Vagina (tissue), 2 donors: ENCODE measurements around the gene INO80C. TPM values are rescaled to one million over a fixed set of nuclear protein-coding genes. Genes with fewer than 3 reads are reported as not detected.

Experiments
- DNase-seq, 2 donors: peaks; one replicate each; pipeline ENCODE4 v3.0.0-alpha.2; 2017; ENCODE audit errors: extremely low spot score in 2 of 2
- H3K27ac ChIP-seq: fragments of 200-600 bp; sonication (generic); one replicate; pipeline ENCODE4 v1.5.1; 2019
- H3K27me3 ChIP-seq: fragments of 200-600 bp; sonication (generic); one replicate; pipeline ENCODE4 v1.5.1; 2019
- H3K36me3 ChIP-seq, 2 donors: fragments of 200-600 bp; sonication (generic); one replicate each; pipeline ENCODE4 v1.5.1; 2017 to 2019
- H3K4me1 ChIP-seq: fragments of 200-600 bp; sonication (generic); one replicate; pipeline ENCODE4 v1.5.1; 2019
- H3K4me3 ChIP-seq, 2 donors: fragments of 200-600 bp; sonication (generic); 1 replicate in 1 of 2; 2 replicates in 1 of 2; pipeline ENCODE4 v1.5.1; 2016 to 2019
- H3K9me3 ChIP-seq: fragments of 200-600 bp; sonication (generic); one replicate; pipeline ENCODE4 v1.5.1; 2019
- POLR2A ChIP-seq, 2 donors: fragments of 450-650 bp; IDR thresholded peaks; one replicate each; pipeline ENCODE4 v1.6.1; 2017; ENCODE audit warnings: antibody characterized with exemption in 2 of 2, mild to moderate bottlenecking in 2 of 2, moderate library complexity in 2 of 2
- POLR2AphosphoS5 ChIP-seq, 2 donors: sonication (generic); formaldehyde crosslinking; IDR thresholded peaks; one replicate each; pipeline ENCODE4 v1.9.0; 2017; ENCODE audit warnings: antibody characterized with exemption in 2 of 2, mild to moderate bottlenecking in 2 of 2, low read depth in 1 of 2; ENCODE audit not compliant: insufficient read depth in 1 of 2
- intact Hi-C: fragments of 100-400 bp; cut with DNase I; formaldehyde crosslinking; loops from one replicate; pipeline ENCODE4 v1.15.1; 2023
- total RNA-seq: library from RNA; depleted of rRNA; stranded (reverse); fragments of >200 nt; gene quantifications from one replicate; pipeline ENCODE4 v1.2.3, GENCODE V29; 2016
- TF ChIP-seq, protein P1 (sequence below), 3 experiments: fragments of 450-650 bp in 2 of 3; fragments of 200-600 bp in 1 of 3; sonication (generic) in 1 of 3; IDR thresholded peaks; one replicate each; pipeline ENCODE4 v1.5.1; 2017 to 2019; ENCODE audit warnings: antibody characterized with exemption in 3 of 3, mild to moderate bottlenecking in 2 of 3, moderate library complexity in 2 of 3

The INO80C gene
- total RNA-seq, 1 donor from 2014 or later: 21.1 TPM

DNA sequence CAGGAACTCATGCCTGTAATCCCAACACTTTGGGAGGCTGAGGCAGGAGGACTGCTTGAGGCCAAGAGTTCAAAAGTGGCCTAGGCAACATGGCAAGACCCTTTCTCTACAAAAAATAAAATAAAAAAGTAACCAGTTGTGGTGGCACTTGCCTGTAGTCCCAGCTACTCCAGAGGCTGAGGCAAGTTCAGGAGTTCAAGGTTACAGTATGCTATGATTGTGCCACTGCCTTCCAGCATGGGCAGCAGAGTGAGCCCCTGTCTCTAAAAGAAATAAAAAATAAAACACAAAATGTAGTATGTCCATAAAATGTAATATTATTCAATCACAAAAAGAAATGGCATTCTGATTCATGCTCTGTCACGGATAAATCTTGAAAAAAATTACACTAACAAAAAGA is 11.9 kb downstream of the INO80C start:
- Histone ChIP-seq H3K9me3 (no peaks in the 10 kb centered on the region), H3K27ac (no peak overlapping the region), H3K4me1 (no peaks in the 10 kb centered on the region), H3K4me3 (no peak overlapping the region), H3K36me3 (no peaks in the 10 kb centered on the region), H3K27me3 (no peaks in the 10 kb centered on the region)
- TF ChIP-seq POLR2AphosphoS5 (IDR thresholded peaks at IDR 0.05; ENCODE audit: insufficient read depth in 1 of 2, low read depth in 1 of 2) (no peak), POLR2A (IDR thresholded peaks at IDR 0.05) (no peak)
- TF ChIP-seq, protein P1, sequence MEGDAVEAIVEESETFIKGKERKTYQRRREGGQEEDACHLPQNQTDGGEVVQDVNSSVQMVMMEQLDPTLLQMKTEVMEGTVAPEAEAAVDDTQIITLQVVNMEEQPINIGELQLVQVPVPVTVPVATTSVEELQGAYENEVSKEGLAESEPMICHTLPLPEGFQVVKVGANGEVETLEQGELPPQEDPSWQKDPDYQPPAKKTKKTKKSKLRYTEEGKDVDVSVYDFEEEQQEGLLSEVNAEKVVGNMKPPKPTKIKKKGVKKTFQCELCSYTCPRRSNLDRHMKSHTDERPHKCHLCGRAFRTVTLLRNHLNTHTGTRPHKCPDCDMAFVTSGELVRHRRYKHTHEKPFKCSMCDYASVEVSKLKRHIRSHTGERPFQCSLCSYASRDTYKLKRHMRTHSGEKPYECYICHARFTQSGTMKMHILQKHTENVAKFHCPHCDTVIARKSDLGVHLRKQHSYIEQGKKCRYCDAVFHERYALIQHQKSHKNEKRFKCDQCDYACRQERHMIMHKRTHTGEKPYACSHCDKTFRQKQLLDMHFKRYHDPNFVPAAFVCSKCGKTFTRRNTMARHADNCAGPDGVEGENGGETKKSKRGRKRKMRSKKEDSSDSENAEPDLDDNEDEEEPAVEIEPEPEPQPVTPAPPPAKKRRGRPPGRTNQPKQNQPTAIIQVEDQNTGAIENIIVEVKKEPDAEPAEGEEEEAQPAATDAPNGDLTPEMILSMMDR (IDR thresholded peaks at IDR 0.05): no peak
- DNase-seq: no peak
- intact Hi-C loops: no loop called here

DNA sequence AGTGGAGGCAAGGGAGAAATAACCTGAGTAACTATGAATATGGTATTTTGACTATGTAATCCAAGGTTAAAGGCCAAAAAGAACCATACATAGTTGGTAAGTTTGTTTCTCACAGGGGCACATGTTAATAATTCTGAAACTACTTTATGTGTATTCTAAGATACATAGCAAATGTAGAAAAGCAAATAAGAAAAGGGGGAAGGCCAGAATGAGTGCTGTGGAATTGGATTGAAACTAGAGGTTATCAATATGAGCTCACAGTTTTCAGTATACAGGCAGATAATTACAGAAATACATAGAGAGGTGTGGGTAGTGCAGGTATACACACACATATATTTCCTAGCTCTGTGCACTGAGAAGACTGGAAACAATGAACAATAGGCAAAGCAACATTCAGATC is 13.7 kb downstream of the INO80C start:
- Histone ChIP-seq H3K27me3 (no peaks in the 10 kb centered on the region), H3K4me1 (no peaks in the 10 kb centered on the region), H3K36me3 (no peaks in the 10 kb centered on the region), H3K27ac (no peak overlapping the region), H3K4me3 (no peak overlapping the region), H3K9me3 (no peaks in the 10 kb centered on the region)
- TF ChIP-seq, protein P1 (IDR thresholded peaks at IDR 0.05): no peak
- TF ChIP-seq POLR2AphosphoS5 (IDR thresholded peaks at IDR 0.05; ENCODE audit: insufficient read depth in 1 of 2, low read depth in 1 of 2) (no peak), POLR2A (IDR thresholded peaks at IDR 0.05) (no peak)
- intact Hi-C loops: no loop called here
- DNase-seq: no peak

DNA sequence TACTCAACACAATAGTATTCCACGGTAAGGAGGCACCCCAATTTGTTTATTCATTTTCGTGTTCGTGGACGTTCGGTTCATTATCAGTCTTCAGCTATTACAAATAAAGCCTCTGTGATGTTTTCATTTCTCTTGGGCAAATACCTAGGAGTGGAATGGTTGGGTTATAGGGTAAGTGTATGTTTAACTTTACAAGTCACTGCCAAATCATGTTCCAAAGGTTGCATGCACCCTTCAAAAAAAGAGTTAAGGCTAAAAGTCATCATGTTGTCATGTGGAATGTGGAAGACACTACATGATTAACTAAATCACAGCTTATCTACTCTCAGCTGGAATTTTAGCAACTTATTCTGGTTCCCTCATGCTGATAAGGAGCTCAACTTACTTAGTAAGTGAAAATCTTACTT is 15.8 kb downstream of the INO80C start:
- H3K4me1 ChIP-seq: no peaks in the 10 kb centered on the region
- H3K27me3 ChIP-seq: no peaks in the 10 kb centered on the region
- TF ChIP-seq POLR2AphosphoS5 (IDR thresholded peaks at IDR 0.05; ENCODE audit: insufficient read depth in 1 of 2, low read depth in 1 of 2): no peak
- TF ChIP-seq, protein P1 (IDR thresholded peaks at IDR 0.05): no peak
- no peak for TF ChIP-seq POLR2A (IDR thresholded peaks at IDR 0.05)
- DNase-seq: no peak
- no peak overlapping the region for H3K27ac ChIP-seq
- H3K4me3 ChIP-seq: no peak overlapping the region
- no peaks in the 10 kb centered on the region for H3K9me3 ChIP-seq
- intact Hi-C loops: no loop called here
- no peaks in the 10 kb centered on the region for H3K36me3 ChIP-seq

DNA sequence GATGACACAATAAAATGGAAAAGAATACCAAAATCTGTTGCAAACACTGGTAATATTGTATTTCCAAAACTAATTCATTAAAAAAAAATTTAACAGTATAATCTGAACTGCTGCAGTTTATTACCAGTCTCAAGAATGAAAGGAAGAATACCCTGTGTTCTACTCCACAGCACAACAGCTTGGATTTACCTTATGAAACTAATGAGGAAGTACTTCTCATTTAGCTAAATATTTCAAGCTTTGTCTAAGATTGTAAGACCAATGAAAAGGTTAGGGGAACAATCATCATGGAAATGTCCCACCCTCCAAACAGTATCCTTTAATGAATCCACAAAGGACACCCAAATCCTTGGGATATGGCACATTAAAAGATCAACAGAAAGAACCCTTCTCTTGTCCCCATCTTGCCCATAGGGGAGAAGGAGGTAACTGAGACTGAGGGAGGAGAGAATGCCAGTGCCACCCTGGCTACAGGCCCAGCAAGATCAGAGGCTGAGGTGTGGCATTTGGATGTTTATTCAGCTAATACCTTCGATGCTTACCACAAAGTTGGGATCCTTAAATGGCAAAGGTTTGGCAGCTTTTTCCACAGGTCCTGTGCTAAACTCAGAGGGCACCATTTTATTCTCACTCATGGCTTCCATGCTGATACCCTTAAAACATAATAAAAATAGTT is 17.7 kb downstream of the INO80C start:
- intact Hi-C loops: no loop called here
- H3K27ac ChIP-seq: no peak overlapping the region
- H3K36me3 ChIP-seq: no peaks in the 10 kb centered on the region
- no peak for DNase-seq
- no peaks in the 10 kb centered on the region for H3K9me3 ChIP-seq
- no peaks in the 10 kb centered on the region for H3K4me1 ChIP-seq
- H3K4me3 ChIP-seq: no peak overlapping the region
- TF ChIP-seq POLR2AphosphoS5 (IDR thresholded peaks at IDR 0.05; ENCODE audit: insufficient read depth in 1 of 2, low read depth in 1 of 2) (no peak), POLR2A (IDR thresholded peaks at IDR 0.05) (no peak)
- TF ChIP-seq, protein P1 (IDR thresholded peaks at IDR 0.05): no peak
- H3K27me3 ChIP-seq: no peaks in the 10 kb centered on the region
